H1 (cell line): ENCODE data around the gene ZNF618.

Source experiments
- EP300 ChIP-seq, 2 experiments: IDR thresholded peaks; 1 replicate in 1 of 2; 2 replicates in 1 of 2; pipeline ENCODE4 v1.6.1; 2011 to 2012; ENCODE audit warnings: low read depth in 2 of 2, low read length in 2 of 2, mild to moderate bottlenecking in 2 of 2, borderline replicate concordance in 1 of 2, inconsistent platforms in 1 of 2, moderate library complexity in 1 of 2
- EZH2 ChIP-seq: fragments of 200-600 bp; sonication (generic); IDR thresholded peaks from 2 replicates; pipeline ENCODE4 v1.7.1; 2012; ENCODE audit warnings: low read depth, mild to moderate bottlenecking, moderate library complexity, low read length, inconsistent platforms; ENCODE audit not compliant: severe bottlenecking
- TF ChIP-seq, protein P1 (sequence below), 3 experiments: IDR thresholded peaks; 1 replicate in 2 of 3; 2 replicates in 1 of 3; pipeline versions ENCODE4 v1.5.1 to v1.6.1; 2011; ENCODE audit warnings: low read length in 3 of 3, mild to moderate bottlenecking in 3 of 3, inconsistent platforms in 2 of 3, low read depth in 1 of 3, moderate library complexity in 1 of 3; ENCODE audit not compliant: insufficient read depth in 1 of 3; ENCODE audit errors: control extremely low read depth in 1 of 3

DNA sequence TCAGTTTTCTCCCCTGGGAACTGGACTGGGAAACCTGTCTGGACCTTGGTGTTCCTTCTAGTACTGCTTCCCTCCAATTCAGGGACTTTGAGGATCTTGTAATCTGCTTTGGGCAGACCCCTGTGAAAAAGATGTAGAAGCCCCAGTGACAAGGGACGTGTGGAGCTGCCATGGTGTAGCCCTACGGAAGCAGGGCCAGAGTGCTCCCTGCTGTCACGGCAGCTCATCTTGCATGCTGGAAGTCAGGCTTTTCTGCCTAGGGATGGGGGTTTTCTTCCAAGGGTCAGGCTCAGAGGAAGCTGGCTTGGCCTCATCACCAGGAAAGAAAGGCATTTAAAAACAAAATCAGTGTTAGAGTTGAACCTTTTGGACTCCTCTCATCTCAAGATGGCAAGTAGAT lies 115.6 kb downstream of the ZNF618 start:
- no peak for TF ChIP-seq EZH2
- TF ChIP-seq, protein P1, sequence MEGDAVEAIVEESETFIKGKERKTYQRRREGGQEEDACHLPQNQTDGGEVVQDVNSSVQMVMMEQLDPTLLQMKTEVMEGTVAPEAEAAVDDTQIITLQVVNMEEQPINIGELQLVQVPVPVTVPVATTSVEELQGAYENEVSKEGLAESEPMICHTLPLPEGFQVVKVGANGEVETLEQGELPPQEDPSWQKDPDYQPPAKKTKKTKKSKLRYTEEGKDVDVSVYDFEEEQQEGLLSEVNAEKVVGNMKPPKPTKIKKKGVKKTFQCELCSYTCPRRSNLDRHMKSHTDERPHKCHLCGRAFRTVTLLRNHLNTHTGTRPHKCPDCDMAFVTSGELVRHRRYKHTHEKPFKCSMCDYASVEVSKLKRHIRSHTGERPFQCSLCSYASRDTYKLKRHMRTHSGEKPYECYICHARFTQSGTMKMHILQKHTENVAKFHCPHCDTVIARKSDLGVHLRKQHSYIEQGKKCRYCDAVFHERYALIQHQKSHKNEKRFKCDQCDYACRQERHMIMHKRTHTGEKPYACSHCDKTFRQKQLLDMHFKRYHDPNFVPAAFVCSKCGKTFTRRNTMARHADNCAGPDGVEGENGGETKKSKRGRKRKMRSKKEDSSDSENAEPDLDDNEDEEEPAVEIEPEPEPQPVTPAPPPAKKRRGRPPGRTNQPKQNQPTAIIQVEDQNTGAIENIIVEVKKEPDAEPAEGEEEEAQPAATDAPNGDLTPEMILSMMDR (IDR thresholded peaks at IDR 0.05; ENCODE audit: control extremely low read depth in 1 of 3, insufficient read depth in 1 of 3, low read depth in 1 of 3, low read length in 3 of 3), result no peak
- no peak for TF ChIP-seq EP300 (IDR thresholded peaks at IDR 0.05; ENCODE audit: borderline replicate concordance in 1 of 2, low read depth in 2 of 2, low read length in 2 of 2)
